Kidney epithelial cell (primary cell): ENCODE results near the gene PLXNB3. TPM values are rescaled to one million over a fixed set of nuclear protein-coding genes. Genes with fewer than 3 reads are reported as not detected.

ENCODE experiments used
- DNase-seq: peaks from one replicate; pipeline ENCODE4 v3.0.0-alpha.2; 2010; ENCODE audit warnings: low read depth
- H3K27me3 ChIP-seq: 2 replicates; pipeline ENCODE4 v1.6.0; 2011; ENCODE audit warnings: low read length; ENCODE audit not compliant: control insufficient read depth, insufficient read depth
- H3K36me3 ChIP-seq: 2 replicates; pipeline ENCODE4 v1.5.1; 2011; ENCODE audit warnings: low read length; ENCODE audit not compliant: control insufficient read depth, insufficient read depth
- H3K4me3 ChIP-seq: 2 replicates; pipeline ENCODE4 v1.5.1; 2011; ENCODE audit warnings: low read depth, mild to moderate bottlenecking, control low read depth, low read length
- total RNA-seq: library from RNA; depleted of rRNA; stranded (reverse); fragments of >200 nt; gene quantifications from 2 replicates; pipeline ENCODE4 v1.2.3, GENCODE V29; 2015
- TF ChIP-seq, protein P1 (sequence below): IDR thresholded peaks from 2 replicates; pipeline ENCODE4 v1.5.1; 2011; ENCODE audit warnings: mild to moderate bottlenecking, moderate library complexity, low read length, control low read depth, inconsistent platforms; ENCODE audit not compliant: insufficient read depth, poor library complexity, severe bottlenecking

PLXNB3 gene
- total RNA-seq, 1 donor from 2014 or later, result 3.6 TPM

DNA sequence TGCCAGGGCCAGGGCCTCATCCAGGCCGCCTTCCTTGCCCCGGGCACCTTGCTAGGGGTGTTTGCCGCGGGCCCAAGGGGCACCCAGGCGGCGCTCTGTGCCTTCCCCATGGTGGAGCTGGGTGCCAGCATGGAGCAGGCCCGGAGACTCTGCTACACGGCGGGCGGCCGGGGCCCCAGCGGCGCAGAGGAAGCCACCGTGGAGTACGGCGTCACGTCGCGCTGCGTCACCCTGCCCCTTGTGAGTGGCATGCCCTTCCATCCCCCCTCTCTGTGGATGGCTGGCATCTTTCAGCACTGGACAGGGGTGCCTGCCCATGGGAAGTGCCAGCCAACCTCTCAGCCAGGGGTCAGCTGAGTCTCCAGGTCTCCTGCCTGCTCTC lies 3.6 kb downstream of the PLXNB3 start:
- TF ChIP-seq, protein P1, sequence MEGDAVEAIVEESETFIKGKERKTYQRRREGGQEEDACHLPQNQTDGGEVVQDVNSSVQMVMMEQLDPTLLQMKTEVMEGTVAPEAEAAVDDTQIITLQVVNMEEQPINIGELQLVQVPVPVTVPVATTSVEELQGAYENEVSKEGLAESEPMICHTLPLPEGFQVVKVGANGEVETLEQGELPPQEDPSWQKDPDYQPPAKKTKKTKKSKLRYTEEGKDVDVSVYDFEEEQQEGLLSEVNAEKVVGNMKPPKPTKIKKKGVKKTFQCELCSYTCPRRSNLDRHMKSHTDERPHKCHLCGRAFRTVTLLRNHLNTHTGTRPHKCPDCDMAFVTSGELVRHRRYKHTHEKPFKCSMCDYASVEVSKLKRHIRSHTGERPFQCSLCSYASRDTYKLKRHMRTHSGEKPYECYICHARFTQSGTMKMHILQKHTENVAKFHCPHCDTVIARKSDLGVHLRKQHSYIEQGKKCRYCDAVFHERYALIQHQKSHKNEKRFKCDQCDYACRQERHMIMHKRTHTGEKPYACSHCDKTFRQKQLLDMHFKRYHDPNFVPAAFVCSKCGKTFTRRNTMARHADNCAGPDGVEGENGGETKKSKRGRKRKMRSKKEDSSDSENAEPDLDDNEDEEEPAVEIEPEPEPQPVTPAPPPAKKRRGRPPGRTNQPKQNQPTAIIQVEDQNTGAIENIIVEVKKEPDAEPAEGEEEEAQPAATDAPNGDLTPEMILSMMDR, result no peak
- Histone ChIP-seq H3K4me3 (no peak overlapping the region), H3K36me3 (no peaks in the 10 kb centered on the region), H3K27me3 (no peaks in the 10 kb centered on the region)
- DNase-seq, result no peak

DNA sequence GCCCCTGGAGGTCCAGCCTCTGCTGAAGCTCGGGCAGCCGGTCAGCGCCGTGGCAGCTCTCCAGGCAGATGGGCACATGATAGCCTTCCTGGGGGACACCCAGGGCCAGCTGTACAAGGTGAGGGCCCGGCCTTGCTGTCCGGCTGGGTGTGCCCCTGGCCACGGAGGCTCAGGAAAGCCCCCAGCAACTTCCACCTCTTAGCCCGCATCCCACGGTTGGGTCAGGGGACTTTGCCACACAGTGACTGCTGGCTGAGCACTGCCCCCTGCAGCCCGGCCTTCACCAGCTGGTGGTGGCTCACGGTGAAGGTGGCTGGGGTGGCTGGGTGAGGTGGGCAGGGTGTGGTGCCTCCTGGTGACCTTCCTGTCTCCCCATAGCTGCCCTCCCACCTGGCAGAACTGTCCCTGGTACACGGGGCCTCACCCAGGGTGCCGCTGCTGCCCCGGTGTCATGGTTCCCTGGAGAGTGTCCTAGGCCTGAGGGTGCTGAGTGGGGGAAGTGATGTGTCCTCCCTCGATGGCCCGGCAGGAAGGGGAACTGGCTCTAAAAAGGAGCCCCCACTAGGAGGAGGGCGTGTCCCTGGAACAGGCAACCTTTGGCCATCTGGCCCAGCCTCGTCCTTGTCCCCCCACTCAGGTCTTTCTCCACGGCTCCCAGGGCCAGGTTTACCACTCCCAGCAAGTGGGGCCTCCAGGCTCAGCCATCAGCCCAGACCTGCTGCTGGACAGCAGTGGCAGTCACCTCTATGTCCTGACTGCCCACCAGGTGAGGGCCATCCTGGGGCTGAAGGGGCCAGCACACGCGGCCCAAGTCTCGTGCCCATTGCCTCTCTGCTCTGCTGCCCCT lies 4.5 kb downstream of the PLXNB3 start:
- Histone ChIP-seq H3K36me3 (no peaks in the 10 kb centered on the region), H3K4me3 (no peak overlapping the region), H3K27me3 (no peaks in the 10 kb centered on the region)
- DNase-seq, result no peak
- TF ChIP-seq, protein P1, result no peak

DNA sequence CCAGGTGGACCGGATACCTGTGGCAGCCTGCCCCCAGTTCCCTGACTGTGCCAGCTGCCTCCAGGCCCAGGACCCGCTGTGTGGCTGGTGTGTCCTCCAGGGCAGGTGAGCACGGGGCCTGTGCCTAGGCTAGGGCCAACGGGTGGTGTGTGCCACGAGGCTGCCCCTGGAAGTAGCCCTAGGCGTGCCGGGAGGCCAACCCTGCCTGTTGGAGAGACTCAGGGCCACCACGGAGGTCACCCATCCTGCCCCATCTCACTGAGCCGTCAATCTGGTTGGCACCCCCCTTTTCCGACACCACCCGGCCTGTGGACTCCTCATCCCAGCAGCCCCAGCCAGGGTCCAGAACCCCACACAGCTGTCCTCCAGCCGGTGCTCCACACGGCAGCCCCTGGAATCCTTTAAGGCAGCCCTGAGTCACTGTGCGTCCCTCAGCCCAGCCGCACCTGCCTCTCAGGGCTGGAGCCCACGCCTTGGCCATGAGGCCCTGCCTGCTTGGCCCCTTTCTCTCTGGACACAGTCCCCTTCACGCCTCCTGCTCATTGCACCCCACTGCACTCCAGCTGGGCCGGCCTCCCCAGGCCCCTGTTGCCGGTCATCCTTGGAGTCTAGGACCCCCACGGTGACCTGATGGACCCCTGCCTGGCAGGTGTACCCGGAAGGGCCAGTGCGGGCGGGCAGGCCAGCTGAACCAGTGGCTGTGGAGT lies 5.3 kb downstream of the PLXNB3 start:
- TF ChIP-seq, protein P1, result no peak
- H3K4me3 ChIP-seq, result no peak overlapping the region
- no peaks in the 10 kb centered on the region for H3K27me3 ChIP-seq
- H3K36me3 ChIP-seq, result no peaks in the 10 kb centered on the region
- DNase-seq, result no peak

DNA sequence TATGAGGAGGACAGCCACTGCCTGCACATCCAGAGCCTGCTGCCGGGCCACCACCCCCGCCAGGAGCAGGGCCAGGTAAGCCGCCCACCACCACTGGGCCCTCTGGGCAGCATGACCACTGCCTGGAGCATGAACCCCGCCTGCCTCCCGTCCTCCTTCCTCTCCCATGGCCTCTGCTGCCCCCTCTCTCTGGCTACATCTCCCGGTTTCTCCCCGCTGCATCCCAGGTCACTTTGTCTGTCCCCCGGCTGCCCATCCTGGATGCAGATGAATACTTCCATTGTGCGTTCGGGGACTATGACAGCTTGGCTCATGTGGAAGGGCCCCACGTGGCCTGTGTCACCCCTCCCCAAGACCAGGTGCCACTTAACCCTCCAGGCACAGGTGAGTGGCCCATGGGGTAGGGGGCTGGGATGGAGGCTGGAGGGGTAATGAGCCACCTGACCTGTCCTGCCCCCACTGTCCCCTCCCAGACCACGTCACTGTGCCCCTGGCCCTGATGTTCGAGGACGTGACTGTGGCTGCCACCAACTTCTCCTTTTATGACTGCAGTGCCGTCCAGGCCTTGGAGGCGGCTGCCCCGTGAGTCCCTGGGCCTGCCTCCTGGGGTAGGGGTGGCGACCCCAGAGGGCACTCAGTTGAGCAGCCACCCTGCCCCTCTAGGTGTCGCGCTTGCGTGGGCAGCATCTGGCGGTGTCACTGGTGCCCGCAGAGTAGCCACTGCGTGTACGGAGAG lies 6.0 kb downstream of the PLXNB3 start:
- no peak for DNase-seq
- TF ChIP-seq, protein P1, result no peak
- H3K27me3 ChIP-seq, result no peaks in the 10 kb centered on the region
- H3K36me3 ChIP-seq, result no peaks in the 10 kb centered on the region
- H3K4me3 ChIP-seq, result no peak overlapping the region

DNA sequence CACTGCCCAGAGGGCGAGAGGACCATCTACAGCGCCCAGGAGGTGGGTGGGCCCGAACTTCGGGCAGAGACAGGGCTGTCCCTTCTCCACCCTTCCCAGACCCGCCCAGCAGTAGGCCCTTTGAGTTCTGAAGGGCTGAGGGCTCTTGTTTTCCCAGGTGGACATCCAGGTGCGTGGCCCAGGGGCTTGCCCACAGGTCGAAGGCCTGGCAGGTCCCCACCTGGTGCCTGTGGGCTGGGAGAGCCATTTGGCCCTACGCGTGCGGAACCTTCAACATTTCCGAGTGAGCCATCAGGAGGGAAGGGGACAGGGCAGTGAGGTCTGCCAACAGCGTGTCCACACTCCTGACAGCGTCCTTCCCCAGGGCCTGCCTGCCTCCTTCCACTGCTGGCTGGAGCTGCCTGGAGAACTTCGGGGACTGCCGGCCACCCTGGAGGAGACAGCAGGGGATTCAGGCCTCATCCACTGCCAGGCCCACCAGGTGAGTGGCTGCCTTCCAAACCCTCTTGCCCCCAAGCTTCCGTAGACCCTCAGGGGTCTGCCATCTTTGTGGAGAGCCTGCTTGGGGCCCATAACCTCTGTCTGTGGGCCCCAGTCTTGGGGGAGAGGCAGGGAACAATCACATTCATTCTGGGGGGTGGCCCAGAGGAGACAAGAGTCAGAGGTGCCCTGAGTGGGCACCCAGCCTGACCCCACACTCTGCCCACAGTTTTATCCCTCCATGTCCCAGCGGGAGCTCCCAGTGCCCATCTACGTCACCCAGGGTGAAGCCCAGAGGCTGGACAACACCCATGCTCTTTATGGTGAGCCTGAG lies 6.8 kb downstream of the PLXNB3 start:
- DNase-seq, result no peak
- H3K4me3 ChIP-seq, result no peak overlapping the region
- TF ChIP-seq, protein P1, result no peak
- no peaks in the 10 kb centered on the region for H3K27me3 ChIP-seq
- no peaks in the 10 kb centered on the region for H3K36me3 ChIP-seq
